ENCODE data around the gene DAPK1. TPM values are rescaled to one million over a fixed set of nuclear protein-coding genes. Genes with fewer than 3 reads are reported as not detected.

The DAPK1 gene
- polyA plus RNA-seq, 1 donor from 2014 or later = 45.0 TPM

DNA sequence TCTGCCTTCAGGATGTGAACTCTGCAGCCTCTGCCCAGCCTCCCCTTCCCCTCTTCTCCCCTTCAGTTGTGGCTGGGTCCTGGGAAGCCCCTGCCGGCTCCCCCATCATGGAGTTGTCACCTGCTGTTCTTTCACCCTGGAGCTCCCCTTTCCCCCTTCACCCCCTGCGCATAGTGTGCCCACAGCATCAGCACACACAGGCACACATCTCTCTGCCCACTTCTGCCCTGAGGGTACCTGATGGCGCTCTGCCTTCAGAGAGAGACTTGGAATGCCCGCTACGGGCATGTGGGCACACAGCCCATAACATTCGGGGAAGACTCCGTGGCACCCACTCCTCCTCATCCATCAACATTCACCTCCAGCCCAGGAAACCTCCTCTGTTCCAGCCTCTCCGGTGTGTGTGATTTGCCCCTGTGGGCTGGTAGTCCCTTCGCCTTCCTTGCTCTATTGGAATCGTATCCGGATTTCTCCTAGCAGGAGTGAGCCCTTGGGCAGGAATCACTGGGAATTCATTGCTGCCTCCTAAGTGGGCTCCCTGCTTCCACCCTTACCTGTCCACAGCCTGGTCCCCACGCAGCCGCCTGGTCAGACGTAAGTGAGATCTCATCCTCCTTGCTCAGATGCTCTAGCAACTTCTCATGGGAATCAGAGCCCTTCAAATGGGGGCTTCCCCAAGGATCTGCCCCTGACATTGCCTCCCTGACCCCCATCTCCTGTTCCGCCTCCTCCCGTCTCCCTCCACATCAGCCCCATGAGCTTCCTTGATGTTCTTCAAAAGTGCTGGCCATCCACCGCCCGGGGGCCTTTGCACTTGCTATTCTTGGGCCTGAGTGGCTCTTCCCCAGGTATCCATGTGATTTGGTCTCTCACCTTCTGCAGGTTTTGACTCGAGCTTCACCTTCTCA is 166.7 kb downstream of the DAPK1 start:
- H2AFZ ChIP-seq (ENCODE audit: low read depth, low read length) = no peak overlapping the region
- no peaks in the 10 kb centered on the region for H4K20me1 ChIP-seq (ENCODE audit: insufficient read depth)
- H3K79me2 ChIP-seq (replicated peaks; ENCODE audit: insufficient read depth, low read length) = no peaks in the 10 kb centered on the region
- H3K27ac ChIP-seq (ENCODE audit: low read length) = no peak overlapping the region
- no peak overlapping the region for H3K9ac ChIP-seq (ENCODE audit: low read length)
- no peaks in the 10 kb centered on the region for H3K9me3 ChIP-seq (ENCODE audit: low read length)
- no peaks in the 10 kb centered on the region for H3K27me3 ChIP-seq (ENCODE audit: insufficient read depth, low read depth, low read length)
- TF ChIP-seq, protein P1, sequence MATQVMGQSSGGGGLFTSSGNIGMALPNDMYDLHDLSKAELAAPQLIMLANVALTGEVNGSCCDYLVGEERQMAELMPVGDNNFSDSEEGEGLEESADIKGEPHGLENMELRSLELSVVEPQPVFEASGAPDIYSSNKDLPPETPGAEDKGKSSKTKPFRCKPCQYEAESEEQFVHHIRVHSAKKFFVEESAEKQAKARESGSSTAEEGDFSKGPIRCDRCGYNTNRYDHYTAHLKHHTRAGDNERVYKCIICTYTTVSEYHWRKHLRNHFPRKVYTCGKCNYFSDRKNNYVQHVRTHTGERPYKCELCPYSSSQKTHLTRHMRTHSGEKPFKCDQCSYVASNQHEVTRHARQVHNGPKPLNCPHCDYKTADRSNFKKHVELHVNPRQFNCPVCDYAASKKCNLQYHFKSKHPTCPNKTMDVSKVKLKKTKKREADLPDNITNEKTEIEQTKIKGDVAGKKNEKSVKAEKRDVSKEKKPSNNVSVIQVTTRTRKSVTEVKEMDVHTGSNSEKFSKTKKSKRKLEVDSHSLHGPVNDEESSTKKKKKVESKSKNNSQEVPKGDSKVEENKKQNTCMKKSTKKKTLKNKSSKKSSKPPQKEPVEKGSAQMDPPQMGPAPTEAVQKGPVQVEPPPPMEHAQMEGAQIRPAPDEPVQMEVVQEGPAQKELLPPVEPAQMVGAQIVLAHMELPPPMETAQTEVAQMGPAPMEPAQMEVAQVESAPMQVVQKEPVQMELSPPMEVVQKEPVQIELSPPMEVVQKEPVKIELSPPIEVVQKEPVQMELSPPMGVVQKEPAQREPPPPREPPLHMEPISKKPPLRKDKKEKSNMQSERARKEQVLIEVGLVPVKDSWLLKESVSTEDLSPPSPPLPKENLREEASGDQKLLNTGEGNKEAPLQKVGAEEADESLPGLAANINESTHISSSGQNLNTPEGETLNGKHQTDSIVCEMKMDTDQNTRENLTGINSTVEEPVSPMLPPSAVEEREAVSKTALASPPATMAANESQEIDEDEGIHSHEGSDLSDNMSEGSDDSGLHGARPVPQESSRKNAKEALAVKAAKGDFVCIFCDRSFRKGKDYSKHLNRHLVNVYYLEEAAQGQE (IDR thresholded peaks at IDR 0.05; ENCODE audit: borderline replicate concordance) = no peak
- TF ChIP-seq EP300 (conservative IDR thresholded peaks at IDR 0.05; ENCODE audit: poor library complexity, severe bottlenecking) (no peak), EZH2 (IDR thresholded peaks at IDR 0.05; ENCODE audit: borderline replicate concordance, insufficient read depth, low read length, poor library complexity, severe bottlenecking) (no peak), MXI1 (conservative IDR thresholded peaks at IDR 0.05; ENCODE audit: poor library complexity, severe bottlenecking) (no peak), SMC3 (conservative IDR thresholded peaks at IDR 0.05; ENCODE audit: poor library complexity) (no peak), RAD21 (conservative IDR thresholded peaks at IDR 0.05) (no peak), TAF1 (IDR thresholded peaks at IDR 0.05; ENCODE audit: low read depth) (no peak), POLR2AphosphoS5 (IDR thresholded peaks at IDR 0.05) (no peak)
- TF ChIP-seq, protein P2, sequence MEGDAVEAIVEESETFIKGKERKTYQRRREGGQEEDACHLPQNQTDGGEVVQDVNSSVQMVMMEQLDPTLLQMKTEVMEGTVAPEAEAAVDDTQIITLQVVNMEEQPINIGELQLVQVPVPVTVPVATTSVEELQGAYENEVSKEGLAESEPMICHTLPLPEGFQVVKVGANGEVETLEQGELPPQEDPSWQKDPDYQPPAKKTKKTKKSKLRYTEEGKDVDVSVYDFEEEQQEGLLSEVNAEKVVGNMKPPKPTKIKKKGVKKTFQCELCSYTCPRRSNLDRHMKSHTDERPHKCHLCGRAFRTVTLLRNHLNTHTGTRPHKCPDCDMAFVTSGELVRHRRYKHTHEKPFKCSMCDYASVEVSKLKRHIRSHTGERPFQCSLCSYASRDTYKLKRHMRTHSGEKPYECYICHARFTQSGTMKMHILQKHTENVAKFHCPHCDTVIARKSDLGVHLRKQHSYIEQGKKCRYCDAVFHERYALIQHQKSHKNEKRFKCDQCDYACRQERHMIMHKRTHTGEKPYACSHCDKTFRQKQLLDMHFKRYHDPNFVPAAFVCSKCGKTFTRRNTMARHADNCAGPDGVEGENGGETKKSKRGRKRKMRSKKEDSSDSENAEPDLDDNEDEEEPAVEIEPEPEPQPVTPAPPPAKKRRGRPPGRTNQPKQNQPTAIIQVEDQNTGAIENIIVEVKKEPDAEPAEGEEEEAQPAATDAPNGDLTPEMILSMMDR (IDR thresholded peaks at IDR 0.05; ENCODE audit: poor library complexity, severe bottlenecking) = no peak
- H3F3A ChIP-seq (ENCODE audit: insufficient read depth, low read length, poor library complexity, severe bottlenecking) = no peaks in the 10 kb centered on the region
- H3K4me3 ChIP-seq (ENCODE audit: low read length) = no peak overlapping the region
- H3K36me3 ChIP-seq (ENCODE audit: insufficient read depth, low read length) = peaks cover 7% of the 10 kb centered on the region
- H3K4me2 ChIP-seq (ENCODE audit: low read length) = no peak overlapping the region
- H3K9me2 ChIP-seq (ENCODE audit: insufficient read depth, low read length) = no peaks in the 10 kb centered on the region

DNA sequence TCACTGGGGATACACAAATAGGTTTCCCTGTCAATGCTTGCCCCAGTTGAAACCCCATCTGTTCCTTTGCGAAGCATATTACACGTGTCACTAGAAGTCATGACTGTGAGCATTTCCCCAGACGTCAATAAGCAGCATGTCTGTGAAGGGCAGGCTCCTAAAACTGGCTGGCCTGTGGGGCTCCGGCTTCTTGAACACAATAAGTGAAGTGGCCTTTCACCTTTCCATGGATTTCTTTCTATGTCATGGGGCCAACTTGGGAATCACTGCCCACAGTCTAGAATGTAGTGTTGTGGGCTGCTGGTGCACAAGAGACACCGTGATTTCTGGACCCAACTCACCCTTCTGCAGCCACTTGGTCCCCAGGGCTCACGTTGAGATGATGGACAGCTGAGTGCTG is 167.8 kb downstream of the DAPK1 start:
- H3K9me3 ChIP-seq (ENCODE audit: low read length) = no peaks in the 10 kb centered on the region
- H3K79me2 ChIP-seq (replicated peaks; ENCODE audit: insufficient read depth, low read length) = no peaks in the 10 kb centered on the region
- peaks cover 7% of the 10 kb centered on the region for H3K36me3 ChIP-seq (ENCODE audit: insufficient read depth, low read length)
- no peak overlapping the region for H2AFZ ChIP-seq (ENCODE audit: low read depth, low read length)
- no peak overlapping the region for H3K4me3 ChIP-seq (ENCODE audit: low read length)
- no peaks in the 10 kb centered on the region for H4K20me1 ChIP-seq (ENCODE audit: insufficient read depth)
- no peak overlapping the region for H3K9ac ChIP-seq (ENCODE audit: low read length)
- H3F3A ChIP-seq (ENCODE audit: insufficient read depth, low read length, poor library complexity, severe bottlenecking) = no peaks in the 10 kb centered on the region
- H3K4me2 ChIP-seq (ENCODE audit: low read length) = no peak overlapping the region
- H3K9me2 ChIP-seq (ENCODE audit: insufficient read depth, low read length) = no peaks in the 10 kb centered on the region
- TF ChIP-seq, protein P1 (IDR thresholded peaks at IDR 0.05; ENCODE audit: borderline replicate concordance) = no peak
- TF ChIP-seq RAD21 (conservative IDR thresholded peaks at IDR 0.05) = no peak
- TF ChIP-seq, protein P2 (IDR thresholded peaks at IDR 0.05; ENCODE audit: poor library complexity, severe bottlenecking) = no peak
- no peak for TF ChIP-seq SMC3 (conservative IDR thresholded peaks at IDR 0.05; ENCODE audit: poor library complexity)
- TF ChIP-seq TAF1 (IDR thresholded peaks at IDR 0.05; ENCODE audit: low read depth) = no peak
- no peak for TF ChIP-seq EP300 (conservative IDR thresholded peaks at IDR 0.05; ENCODE audit: poor library complexity, severe bottlenecking)
- no peak for TF ChIP-seq MXI1 (conservative IDR thresholded peaks at IDR 0.05; ENCODE audit: poor library complexity, severe bottlenecking)
- TF ChIP-seq POLR2AphosphoS5 (IDR thresholded peaks at IDR 0.05) = no peak
- no peaks in the 10 kb centered on the region for H3K27me3 ChIP-seq (ENCODE audit: insufficient read depth, low read depth, low read length)
- no peak overlapping the region for H3K27ac ChIP-seq (ENCODE audit: low read length)
